ENCODE results near the gene MAPKAPK2.

MAPKAPK2 gene

DNA sequence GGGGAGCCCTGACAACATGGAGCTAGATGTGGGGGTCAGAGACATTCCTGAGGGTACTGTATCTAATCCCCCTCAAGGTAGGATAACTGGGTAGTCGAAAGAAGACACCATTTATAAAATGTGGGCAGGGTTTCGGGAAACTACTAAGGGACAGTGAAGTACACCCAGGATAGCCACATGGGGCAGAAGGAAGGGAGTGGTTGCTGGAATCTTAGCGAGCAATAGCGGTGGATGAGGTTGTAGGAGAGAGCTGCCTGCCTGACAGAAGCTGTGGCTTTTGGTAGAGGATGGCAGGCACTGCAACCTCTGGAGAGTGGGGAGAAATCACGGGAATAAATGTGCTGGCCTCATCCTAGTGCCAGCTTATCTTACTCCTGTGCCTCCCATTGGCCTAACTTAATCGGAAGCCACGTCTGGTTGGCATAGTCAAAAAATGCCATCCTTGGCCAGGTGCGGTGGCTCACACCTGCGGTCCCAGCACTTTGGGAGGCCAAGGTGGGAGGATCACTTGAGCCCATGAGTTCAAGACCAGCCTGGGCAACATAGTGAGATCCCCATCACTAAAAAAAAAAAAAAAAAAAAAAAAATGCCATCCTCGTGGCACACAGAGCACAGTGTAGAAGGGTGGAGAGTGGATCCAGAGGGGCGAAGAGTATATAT lies 23.4 kb upstream of the MAPKAPK2 start:
- DNase-seq: no peak

GRCh38 chr1:206662396-206663092 lies 22.2 kb upstream of the MAPKAPK2 start:
- DNase-seq: peak; percentile 30

DNA sequence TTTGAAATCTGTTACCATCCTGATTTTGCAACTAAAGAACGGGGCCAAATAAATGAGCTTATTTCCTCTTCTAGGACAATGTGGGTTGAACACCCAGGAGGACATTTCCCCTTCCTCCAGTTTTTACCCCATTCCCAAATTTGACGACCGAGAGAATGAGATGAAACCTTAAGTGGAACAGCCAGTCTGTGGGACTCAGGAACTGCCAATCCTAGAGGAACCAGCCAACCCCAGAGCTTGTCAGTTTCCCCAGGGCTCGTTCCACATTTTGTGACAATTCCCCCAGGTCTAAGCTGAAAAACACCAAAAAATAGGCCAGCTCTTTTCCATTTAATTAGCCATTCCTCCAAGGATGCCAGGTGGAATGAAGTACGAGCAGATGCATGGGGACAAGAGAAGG lies 21.3 kb upstream of the MAPKAPK2 start:
- DNase-seq: no peak

- DNase-seq: peak; percentile 92
These were observed 20.7 kb upstream of the MAPKAPK2 start for GRCh38 chr1:206663832-206664652.

DNA sequence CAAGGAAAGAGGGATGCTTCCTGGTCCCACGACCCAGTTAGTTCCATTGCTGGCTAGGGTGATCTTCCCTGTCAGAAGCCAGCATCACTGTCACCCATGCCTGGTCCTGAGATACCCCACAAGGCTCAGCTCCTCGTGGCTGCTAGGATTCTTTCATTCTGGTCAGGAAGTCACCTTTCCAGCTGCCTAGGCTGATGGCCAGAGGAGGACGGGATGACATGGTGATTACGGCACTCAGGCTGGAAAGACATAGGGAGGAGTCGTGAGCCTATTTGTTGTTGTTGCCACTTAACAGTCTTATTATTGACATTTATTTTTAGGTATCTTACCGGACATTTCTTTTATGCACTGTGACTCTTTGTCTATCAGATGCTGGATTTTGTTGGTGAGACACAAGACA lies 20.0 kb upstream of the MAPKAPK2 start:
- DNase-seq: no peak

- no peak for DNase-seq
These were observed 18.6 kb upstream of the MAPKAPK2 start for GRCh38 chr1:206666031-206666561.

DNA sequence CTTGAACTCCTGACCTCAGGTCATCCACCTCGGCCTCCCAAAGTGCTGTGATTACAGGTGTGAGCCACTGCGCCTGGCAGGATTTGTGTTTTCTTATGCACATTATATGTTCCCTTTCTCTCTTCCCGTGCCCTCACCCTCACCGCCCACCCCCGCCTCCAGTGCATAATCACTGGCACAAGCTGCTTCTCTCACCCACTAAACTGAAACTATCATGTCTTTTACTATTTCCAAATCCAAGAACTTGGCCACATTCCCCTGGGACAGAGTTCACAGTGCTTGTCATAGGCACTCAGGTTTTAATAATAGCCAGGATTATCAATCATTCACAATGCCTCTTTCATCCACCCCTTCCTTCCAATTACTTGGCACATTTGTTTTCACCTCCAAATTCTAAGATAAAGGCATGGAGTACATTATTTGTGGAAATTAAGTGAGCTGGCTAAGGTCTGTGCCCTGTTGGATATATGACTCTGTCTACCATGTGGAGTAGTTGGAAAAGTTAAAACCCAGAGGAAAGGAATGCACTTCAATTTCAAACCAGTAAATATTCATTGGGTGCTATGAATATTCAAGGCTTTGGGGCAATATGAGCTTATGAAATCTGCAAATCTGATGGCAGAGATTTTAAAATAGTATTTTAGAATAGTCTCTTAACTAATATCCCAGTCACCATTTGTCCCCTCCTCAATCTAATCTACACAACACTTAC lies 17.6 kb upstream of the MAPKAPK2 start:
- DNase-seq: no peak

GRCh38 chr1:206668351-206668750 lies 16.4 kb upstream of the MAPKAPK2 start:
- peak; percentile 65 for DNase-seq

DNA sequence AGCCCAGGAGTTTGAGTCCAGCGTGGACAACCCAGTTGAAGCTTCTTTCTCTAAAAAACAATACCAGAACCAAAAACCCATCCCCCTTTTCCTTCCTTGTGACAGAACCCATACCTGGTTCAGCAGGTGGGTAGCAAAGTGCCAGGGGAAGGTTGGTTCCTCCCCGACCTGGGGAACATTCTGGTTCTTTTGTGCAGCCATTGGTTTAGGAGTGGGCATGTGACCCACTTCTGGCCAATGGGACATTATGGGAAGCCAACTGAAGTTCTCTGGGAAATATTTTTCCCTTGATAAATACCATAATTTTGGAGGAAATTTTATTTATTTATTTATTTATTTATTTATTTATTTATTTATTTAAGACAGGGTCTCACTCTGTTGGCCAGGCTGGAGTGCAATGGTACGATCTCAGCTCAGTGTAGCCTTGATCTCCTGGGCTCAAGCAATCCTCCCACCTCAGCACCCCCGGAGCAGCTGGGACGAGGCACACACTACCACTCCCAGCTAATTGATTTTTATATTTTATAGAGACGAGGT lies 15.8 kb upstream of the MAPKAPK2 start:
- DNase-seq: no peak

DNA sequence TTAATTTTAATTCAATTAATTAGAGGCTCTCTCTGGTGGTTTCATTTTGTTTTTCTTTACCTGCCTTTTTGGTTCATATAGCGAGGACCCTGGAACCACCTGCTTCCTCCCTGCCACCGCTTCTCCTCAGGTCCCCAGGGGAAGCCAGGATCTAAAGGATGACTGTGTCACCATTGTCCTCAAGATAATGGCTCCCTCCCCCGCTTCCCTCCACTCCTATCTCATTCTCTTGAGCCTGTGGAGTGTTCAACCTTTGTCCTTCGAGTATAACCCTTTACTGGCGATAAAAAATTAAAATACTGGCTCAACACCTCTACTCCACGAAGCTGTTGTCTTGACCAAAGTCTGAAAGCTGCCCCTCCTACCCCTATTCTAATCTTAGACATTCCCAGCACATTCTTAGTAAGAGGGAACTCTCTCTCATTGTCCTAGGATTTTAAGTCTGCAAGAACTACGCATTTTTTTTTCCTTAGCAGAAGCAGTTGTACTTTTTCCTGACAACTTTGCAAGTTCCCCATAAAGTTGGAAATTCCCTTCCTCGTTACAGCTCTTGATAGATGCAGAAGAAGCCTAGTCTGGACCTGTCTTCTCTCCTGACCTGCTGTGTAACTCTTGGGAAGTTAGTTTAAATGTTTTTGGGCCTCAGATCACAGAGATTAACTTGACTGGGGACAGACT lies 12.6 kb upstream of the MAPKAPK2 start:
- peak; percentile 77 for DNase-seq

GRCh38 chr1:206672844-206673758 lies 11.6 kb upstream of the MAPKAPK2 start:
- DNase-seq: peak; percentile 96

DNA sequence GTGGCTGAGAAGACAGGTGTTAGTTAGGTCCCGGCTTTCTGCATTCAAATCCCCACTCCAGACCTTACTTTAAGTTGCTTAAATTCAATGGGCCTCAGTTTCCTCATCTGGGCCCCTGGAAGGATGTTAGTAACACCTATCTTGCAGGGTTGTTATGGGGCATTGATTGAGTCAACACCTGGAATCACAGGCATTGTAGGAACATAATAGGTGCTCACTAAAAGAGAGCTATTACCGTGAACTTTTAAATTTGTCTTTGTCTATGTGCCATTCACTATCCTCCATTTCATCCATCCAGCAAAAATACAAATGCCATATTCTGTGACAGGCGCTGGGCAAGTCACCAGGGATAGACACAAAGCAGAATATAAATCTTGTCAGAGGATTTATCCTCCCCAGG lies 10.5 kb upstream of the MAPKAPK2 start:
- DNase-seq: no peak

DNA sequence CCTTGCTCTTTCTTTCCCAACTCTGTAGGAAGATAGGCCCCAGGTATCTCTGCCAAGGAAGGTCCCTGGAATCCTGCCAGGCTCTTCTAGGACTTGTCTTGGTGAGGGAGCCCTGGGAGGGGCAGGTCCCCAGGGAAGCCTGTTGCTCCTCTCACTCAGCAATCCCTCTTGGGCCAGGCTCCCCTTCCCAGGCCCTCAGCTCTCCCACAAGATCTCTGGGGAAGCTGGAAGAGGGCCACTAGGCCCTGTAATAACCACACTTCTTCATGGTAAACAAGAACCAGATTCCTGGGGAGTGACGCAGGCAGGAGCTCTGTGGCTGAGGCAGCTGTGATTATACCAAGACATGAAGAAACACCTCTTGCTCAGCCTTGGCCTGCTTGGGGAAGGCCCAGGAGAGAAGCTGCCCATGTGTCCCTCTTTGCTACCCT lies 9.9 kb upstream of the MAPKAPK2 start:
- DNase-seq: no peak

- DNase-seq: no peak
These were observed 8.2 kb upstream of the MAPKAPK2 start for GRCh38 chr1:206676499-206676898.

DNA sequence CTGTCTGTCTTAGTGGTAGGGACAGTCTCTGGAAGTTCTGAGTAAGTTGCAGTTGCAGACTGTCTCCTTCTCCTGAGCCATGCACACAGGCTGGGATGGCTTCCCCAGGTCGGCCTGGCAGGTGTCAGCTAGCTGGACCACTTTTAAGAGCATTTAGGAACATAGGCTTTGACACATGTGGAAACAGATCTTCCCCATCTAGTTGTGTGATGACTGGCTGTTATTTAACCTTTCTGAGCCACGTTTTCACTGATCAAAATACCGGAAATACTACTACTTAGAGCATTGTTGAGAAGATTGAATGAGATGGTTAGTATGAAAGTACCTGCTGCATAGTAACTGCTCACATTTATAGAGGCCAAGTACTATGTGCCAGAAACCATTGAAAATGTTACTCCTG lies 6.2 kb upstream of the MAPKAPK2 start:
- DNase-seq: no peak

GRCh38 chr1:206679738-206680211 lies 4.9 kb upstream of the MAPKAPK2 start:
- DNase-seq: peak; percentile 46

DNA sequence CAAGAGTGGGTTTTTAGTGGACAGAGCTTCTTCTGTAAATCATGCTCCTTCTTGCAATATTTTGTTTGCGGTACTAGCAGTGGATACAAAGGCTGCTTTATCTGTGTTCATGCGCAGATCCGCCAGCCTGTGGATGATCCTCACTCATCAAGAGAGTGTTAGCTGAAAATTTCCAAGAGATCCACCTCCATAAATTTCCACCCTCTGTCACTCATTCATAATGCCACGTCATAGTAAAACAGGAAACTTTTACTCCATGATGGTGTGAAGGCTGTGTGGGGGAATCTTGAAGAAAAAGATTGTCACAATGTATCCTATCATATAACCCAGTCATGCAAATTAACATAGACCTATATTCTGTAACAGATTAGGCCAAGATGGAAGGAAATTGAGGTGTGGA lies 4.4 kb upstream of the MAPKAPK2 start:
- DNase-seq: no peak

DNA sequence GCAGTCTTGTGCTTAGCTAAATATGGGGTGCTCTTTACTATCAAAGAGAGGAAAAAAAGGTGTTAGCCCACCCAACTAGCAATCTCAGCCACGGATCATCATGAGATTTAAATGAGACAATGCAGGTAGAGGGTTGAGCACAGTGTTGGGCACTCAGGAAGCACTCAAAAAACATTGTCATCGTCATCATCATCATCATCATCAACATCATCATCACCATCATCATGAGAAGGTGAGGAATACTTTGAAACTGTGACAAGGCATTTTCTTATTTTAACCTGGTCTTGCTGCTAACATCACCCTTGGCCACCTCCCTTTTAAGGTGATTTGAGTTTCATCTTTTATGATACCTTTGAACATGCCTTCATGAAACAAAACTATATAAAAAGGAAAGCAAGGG lies 3.3 kb upstream of the MAPKAPK2 start:
- no peak for DNase-seq

DNA sequence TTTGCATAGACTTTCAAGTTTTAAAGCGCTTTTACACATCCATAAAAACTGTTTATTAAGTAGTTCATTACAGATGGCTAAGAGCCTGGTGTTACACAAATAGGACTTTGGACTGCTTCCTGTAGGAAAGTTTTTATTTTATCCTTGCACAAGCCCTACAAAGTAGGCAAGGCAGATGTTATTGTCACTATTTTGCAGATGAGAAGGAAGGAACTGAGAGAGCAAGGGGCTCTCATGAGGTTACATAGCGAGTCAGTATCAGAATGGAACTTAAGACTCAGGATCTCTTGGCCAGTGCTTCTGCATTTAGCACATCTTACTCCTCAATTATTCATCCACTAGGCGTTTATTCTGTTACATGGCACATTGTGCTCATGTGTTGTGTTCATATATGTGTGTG lies 2.6 kb upstream of the MAPKAPK2 start:
- no peak for DNase-seq

DNA sequence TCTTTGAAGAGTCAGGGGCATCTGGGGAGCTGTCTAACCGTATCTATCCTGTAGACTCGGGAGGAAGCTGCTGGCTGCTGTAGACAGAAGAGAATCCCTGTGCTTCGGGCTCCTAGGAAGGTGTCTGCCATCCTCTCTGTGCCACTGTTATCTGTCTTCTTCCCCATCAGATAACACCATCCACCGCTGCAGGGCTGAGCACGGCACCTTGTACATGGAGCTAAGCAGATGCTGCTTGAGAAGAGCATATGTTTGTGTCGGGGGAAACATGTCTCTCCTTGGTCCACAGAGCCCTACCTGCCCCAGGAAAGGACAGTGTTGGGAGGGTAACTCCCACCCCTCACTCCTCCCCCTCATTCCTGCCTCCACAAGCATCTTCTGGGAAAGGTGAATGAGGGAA lies 1.4 kb upstream of the MAPKAPK2 start:
- no peak for DNase-seq

GRCh38 chr1:206684003-206684402 lies 702 bp upstream of the MAPKAPK2 start:
- DNase-seq: no peak

Data from OCI-M1 (cell line).